Measurements from ENCODE around the gene GPR150.

DNA sequence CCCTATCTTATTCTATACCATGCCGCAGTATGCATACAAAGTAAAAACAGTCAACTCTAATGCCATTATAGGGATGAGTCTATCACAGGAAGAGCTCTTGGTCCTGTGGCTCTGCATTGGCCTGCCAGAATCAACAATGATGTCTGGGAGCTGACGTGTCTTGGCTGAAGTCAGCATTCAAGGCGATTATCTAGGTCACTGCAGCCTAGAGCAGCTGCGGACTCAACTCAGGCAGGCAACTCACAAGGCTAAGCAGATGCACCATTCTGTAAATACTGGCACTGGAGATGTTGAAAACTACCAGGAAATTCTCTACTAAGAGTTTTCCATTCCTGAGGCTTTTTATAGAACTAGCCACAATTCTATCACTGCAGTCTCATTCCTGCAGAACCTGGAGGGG, 49.7 kb downstream of the GPR150 start:
- TF ChIP-seq CTCF (IDR thresholded peaks at IDR 0.05) (no peak), POLR2A (IDR thresholded peaks at IDR 0.05) (no peak)

Data from body of pancreas (tissue), 4 donors.